ENCODE measurements around the gene AMELX.

DNA sequence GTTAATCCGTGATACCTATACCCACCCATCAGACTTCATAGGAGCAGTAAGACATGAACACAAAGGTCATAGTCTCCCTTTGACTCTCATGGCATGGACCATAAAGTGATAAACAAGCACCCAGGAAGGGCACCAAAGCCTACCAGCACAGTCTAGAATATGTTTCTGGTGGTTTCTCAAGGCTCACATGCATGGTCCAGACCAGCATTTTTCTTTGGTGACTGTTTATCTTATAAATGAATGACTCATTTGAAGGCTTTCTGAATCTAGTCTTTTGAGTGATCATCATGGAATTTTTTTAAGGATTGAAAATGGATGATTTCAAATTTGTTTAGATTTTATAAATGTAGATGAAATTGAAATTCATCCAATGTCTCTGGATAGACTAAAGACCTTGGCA lies 32.0 kb upstream of the AMELX start:
- no peak for TF ChIP-seq EGR1 (IDR thresholded peaks at IDR 0.05)
- no peak for TF ChIP-seq YY1 (IDR thresholded peaks at IDR 0.05; ENCODE audit: low read depth)
- TF ChIP-seq, protein P1, sequence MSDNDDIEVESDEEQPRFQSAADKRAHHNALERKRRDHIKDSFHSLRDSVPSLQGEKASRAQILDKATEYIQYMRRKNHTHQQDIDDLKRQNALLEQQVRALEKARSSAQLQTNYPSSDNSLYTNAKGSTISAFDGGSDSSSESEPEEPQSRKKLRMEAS (IDR thresholded peaks at IDR 0.05): no peak
- TF ChIP-seq, protein P2, sequence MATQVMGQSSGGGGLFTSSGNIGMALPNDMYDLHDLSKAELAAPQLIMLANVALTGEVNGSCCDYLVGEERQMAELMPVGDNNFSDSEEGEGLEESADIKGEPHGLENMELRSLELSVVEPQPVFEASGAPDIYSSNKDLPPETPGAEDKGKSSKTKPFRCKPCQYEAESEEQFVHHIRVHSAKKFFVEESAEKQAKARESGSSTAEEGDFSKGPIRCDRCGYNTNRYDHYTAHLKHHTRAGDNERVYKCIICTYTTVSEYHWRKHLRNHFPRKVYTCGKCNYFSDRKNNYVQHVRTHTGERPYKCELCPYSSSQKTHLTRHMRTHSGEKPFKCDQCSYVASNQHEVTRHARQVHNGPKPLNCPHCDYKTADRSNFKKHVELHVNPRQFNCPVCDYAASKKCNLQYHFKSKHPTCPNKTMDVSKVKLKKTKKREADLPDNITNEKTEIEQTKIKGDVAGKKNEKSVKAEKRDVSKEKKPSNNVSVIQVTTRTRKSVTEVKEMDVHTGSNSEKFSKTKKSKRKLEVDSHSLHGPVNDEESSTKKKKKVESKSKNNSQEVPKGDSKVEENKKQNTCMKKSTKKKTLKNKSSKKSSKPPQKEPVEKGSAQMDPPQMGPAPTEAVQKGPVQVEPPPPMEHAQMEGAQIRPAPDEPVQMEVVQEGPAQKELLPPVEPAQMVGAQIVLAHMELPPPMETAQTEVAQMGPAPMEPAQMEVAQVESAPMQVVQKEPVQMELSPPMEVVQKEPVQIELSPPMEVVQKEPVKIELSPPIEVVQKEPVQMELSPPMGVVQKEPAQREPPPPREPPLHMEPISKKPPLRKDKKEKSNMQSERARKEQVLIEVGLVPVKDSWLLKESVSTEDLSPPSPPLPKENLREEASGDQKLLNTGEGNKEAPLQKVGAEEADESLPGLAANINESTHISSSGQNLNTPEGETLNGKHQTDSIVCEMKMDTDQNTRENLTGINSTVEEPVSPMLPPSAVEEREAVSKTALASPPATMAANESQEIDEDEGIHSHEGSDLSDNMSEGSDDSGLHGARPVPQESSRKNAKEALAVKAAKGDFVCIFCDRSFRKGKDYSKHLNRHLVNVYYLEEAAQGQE (IDR thresholded peaks at IDR 0.05; ENCODE audit: low read depth): no peak
- TF ChIP-seq TAF1 (IDR thresholded peaks at IDR 0.05; ENCODE audit: low read depth): no peak
- TF ChIP-seq RAD21 (IDR thresholded peaks at IDR 0.05; ENCODE audit: low read depth): no peak
- TF ChIP-seq TCF12 (IDR thresholded peaks at IDR 0.05; ENCODE audit: low read depth): no peak
- no peak for TF ChIP-seq EP300 (IDR thresholded peaks at IDR 0.05; ENCODE audit: borderline replicate concordance)
- TF ChIP-seq, protein P3, sequence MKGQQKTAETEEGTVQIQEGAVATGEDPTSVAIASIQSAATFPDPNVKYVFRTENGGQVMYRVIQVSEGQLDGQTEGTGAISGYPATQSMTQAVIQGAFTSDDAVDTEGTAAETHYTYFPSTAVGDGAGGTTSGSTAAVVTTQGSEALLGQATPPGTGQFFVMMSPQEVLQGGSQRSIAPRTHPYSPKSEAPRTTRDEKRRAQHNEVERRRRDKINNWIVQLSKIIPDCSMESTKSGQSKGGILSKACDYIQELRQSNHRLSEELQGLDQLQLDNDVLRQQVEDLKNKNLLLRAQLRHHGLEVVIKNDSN (IDR thresholded peaks at IDR 0.05): no peak
- TF ChIP-seq CEBPB (IDR thresholded peaks at IDR 0.05): no peak

Measured in Ishikawa (cell line).